ENCODE results near the gene TUBG2. TPM values are rescaled to one million over a fixed set of nuclear protein-coding genes. Genes with fewer than 3 reads are reported as not detected.
A peak's percentile ranks its signal among the peaks of the same experiment; 100 is the strongest.

Gene TUBG2
- total RNA-seq, 4 donors from 2014 or later, result 25.3 to 40.2 (median 38.1) TPM

GRCh38 chr17:42647778-42648177 is 11.3 kb upstream of the TUBG2 start:
- TF ChIP-seq POLR2A (IDR thresholded peaks at IDR 0.05; ENCODE audit: low read depth) (no peak), POLR2AphosphoS5 (IDR thresholded peaks at IDR 0.05) (no peak), EP300 (IDR thresholded peaks at IDR 0.05) (no peak), CTCF (IDR thresholded peaks at IDR 0.05) (no peak)
- no peaks in the 10 kb centered on the region for H3K4me1 ChIP-seq
- no peaks in the 10 kb centered on the region for H3K9me3 ChIP-seq
- DNase-seq (ENCODE audit: extremely low spot score), result no peak
- no peak overlapping the region for H3K4me3 ChIP-seq
- H3K27me3 ChIP-seq, result no peaks in the 10 kb centered on the region
- intact Hi-C loops (cut with DNase I), result no loop called here
- H3K36me3 ChIP-seq, result no peaks in the 10 kb centered on the region
- H3K27ac ChIP-seq (replicated peaks in 1 of 4), result no peak overlapping the region
- WGBS, result 87% methylated on average over 5 of the region's 5 CpGs

GRCh38 chr17:42651392-42651791 is 7.7 kb upstream of the TUBG2 start:
- 83% methylated on average over 4 of the region's 4 CpGs for WGBS
- intact Hi-C loops (cut with DNase I), result no loop called here
- H3K27me3 ChIP-seq, result no peaks in the 10 kb centered on the region
- H3K9me3 ChIP-seq, result no peaks in the 10 kb centered on the region
- TF ChIP-seq CTCF (IDR thresholded peaks at IDR 0.05) (no peak), EP300 (IDR thresholded peaks at IDR 0.05) (no peak), POLR2AphosphoS5 (IDR thresholded peaks at IDR 0.05) (no peak), POLR2A (IDR thresholded peaks at IDR 0.05; ENCODE audit: low read depth) (no peak)
- H3K36me3 ChIP-seq, result no peaks in the 10 kb centered on the region
- H3K27ac ChIP-seq (replicated peaks in 1 of 4), result no peak overlapping the region
- DNase-seq (ENCODE audit: extremely low spot score), result no peak
- no peak overlapping the region for H3K4me3 ChIP-seq
- peaks cover 7 to 18% (median 16%) of the 10 kb centered on the region in 4 donors for H3K4me1 ChIP-seq

- H3K27me3 ChIP-seq, result no peaks in the 10 kb centered on the region
- peak overlapping the region; percentile 46 to 52 (median 47) for H3K4me3 ChIP-seq
- TF ChIP-seq EP300 (IDR thresholded peaks at IDR 0.05) (no peak), CTCF (IDR thresholded peaks at IDR 0.05) (no peak), POLR2AphosphoS5 (IDR thresholded peaks at IDR 0.05) (peak; percentile 58 to 67), POLR2A (IDR thresholded peaks at IDR 0.05; ENCODE audit: low read depth) (no peak)
- 27% methylated on average over 42 of the region's 42 CpGs for WGBS
- DNase-seq (ENCODE audit: extremely low spot score), result no peak
- H3K36me3 ChIP-seq, result no peaks in the 10 kb centered on the region
- peaks cover 7 to 19% (median 16%) of the 10 kb centered on the region in 4 donors for H3K4me1 ChIP-seq
- H3K9me3 ChIP-seq, result no peaks in the 10 kb centered on the region
- peak overlapping the region; percentile 72 to 85 (median 82) for H3K27ac ChIP-seq (replicated peaks in 1 of 4)
- intact Hi-C loops (cut with DNase I), result no loop called here
These were observed 5.6 kb upstream of the TUBG2 start for GRCh38 chr17:42653179-42654124.

- intact Hi-C loops (cut with DNase I), result loop anchor here (5.0 kb wide), 1 partner anchor 43 kb away; no protein-coding TSS in a partner anchor
- Histone ChIP-seq H3K27me3 (no peaks in the 10 kb centered on the region), H3K4me1 (peaks cover 17 to 36% (median 33%) of the 10 kb centered on the region in 4 donors), H3K36me3 (no peaks in the 10 kb centered on the region), H3K4me3 (no peak overlapping the region), H3K27ac (replicated peaks in 1 of 4) (no peak overlapping the region), H3K9me3 (no peaks in the 10 kb centered on the region)
- TF ChIP-seq POLR2AphosphoS5 (IDR thresholded peaks at IDR 0.05) (no peak), CTCF (IDR thresholded peaks at IDR 0.05) (no peak), POLR2A (IDR thresholded peaks at IDR 0.05; ENCODE audit: low read depth) (no peak), EP300 (IDR thresholded peaks at IDR 0.05) (no peak)
- no peak for DNase-seq (ENCODE audit: extremely low spot score)
- 64% methylated on average over 2 of the region's 2 CpGs for WGBS
These were observed 3.6 kb upstream of the TUBG2 start for GRCh38 chr17:42655528-42655927.

Data from esophagus muscularis mucosa (tissue), 4 donors.